HCT116 (cell line): Measurements from ENCODE around the gene GPR171.

Experiments
- CBX3 ChIP-seq: IDR thresholded peaks from 2 replicates; pipeline ENCODE4 v1.6.1; 2012; ENCODE audit warnings: low read depth
- CTCF ChIP-seq, 3 experiments: fragments of 200-600 bp in 1 of 3; sonication (generic) in 1 of 3; IDR thresholded peaks in 2 of 3; conservative IDR thresholded peaks in 1 of 3; 2 replicates each; pipeline ENCODE4 v1.5.1; 2012 to 2017; ENCODE audit warnings: low read depth in 2 of 3, low read length in 2 of 3, antibody characterized with exemption in 1 of 3, borderline replicate concordance in 1 of 3, control low read depth in 1 of 3, mild to moderate bottlenecking in 1 of 3, mixed read lengths in 1 of 3, mixed run types in 1 of 3, moderate library complexity in 1 of 3; ENCODE audit not compliant: insufficient read depth in 1 of 3
- EGR1 ChIP-seq: IDR thresholded peaks from 2 replicates; pipeline ENCODE4 v1.6.1; 2012; ENCODE audit warnings: low read depth
- FOSL1 ChIP-seq: IDR thresholded peaks from 2 replicates; pipeline ENCODE4 v1.6.1; 2012; ENCODE audit warnings: low read depth
- POLR2A ChIP-seq: IDR thresholded peaks from 2 replicates; pipeline ENCODE4 v1.7.0; 2011; ENCODE audit warnings: borderline replicate concordance; ENCODE audit not compliant: insufficient read depth, insufficient read length; ENCODE audit errors: extremely low read depth
- SRF ChIP-seq: IDR thresholded peaks from 2 replicates; pipeline ENCODE4 v1.6.1; 2012; ENCODE audit warnings: low read depth
- TF ChIP-seq, protein P1 (sequence below): IDR thresholded peaks from 2 replicates; pipeline ENCODE4 v1.6.1; 2012; ENCODE audit warnings: low read depth
- TF ChIP-seq, protein P2 (sequence below): IDR thresholded peaks from 2 replicates; pipeline ENCODE4 v1.6.1; 2011; ENCODE audit warnings: mild to moderate bottlenecking, low read length, moderate library complexity; ENCODE audit not compliant: insufficient replicate concordance; ENCODE audit errors: extremely low read depth

DNA sequence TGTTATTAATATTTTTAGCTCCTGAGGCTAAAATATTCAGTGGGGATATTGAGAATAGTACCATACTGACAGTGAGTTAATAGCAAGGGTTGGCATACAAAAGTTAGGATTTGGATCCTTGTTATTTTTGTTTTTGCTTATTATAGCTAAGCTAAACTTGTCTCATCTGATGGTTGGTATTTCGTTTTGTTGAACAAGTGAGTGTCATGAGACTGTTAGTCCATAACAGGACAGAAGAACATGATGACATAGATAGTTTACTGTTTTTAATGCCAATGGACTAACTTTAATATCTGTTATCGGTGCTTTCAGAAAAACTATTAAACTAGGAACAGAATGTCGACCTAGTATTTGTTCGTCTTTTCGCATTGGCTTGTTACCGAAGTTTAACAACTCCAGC lies 48.5 kb downstream of the GPR171 start:
- no peak for TF ChIP-seq CTCF (IDR thresholded peaks at IDR 0.05 in 2 of 3, conservative IDR thresholded peaks at IDR 0.05 in 1 of 3; ENCODE audit: borderline replicate concordance in 1 of 3, insufficient read depth in 1 of 3, low read depth in 2 of 3, low read length in 2 of 3)
- TF ChIP-seq, protein P1, sequence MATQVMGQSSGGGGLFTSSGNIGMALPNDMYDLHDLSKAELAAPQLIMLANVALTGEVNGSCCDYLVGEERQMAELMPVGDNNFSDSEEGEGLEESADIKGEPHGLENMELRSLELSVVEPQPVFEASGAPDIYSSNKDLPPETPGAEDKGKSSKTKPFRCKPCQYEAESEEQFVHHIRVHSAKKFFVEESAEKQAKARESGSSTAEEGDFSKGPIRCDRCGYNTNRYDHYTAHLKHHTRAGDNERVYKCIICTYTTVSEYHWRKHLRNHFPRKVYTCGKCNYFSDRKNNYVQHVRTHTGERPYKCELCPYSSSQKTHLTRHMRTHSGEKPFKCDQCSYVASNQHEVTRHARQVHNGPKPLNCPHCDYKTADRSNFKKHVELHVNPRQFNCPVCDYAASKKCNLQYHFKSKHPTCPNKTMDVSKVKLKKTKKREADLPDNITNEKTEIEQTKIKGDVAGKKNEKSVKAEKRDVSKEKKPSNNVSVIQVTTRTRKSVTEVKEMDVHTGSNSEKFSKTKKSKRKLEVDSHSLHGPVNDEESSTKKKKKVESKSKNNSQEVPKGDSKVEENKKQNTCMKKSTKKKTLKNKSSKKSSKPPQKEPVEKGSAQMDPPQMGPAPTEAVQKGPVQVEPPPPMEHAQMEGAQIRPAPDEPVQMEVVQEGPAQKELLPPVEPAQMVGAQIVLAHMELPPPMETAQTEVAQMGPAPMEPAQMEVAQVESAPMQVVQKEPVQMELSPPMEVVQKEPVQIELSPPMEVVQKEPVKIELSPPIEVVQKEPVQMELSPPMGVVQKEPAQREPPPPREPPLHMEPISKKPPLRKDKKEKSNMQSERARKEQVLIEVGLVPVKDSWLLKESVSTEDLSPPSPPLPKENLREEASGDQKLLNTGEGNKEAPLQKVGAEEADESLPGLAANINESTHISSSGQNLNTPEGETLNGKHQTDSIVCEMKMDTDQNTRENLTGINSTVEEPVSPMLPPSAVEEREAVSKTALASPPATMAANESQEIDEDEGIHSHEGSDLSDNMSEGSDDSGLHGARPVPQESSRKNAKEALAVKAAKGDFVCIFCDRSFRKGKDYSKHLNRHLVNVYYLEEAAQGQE, result no peak
- TF ChIP-seq POLR2A, result no peak
- no peak for TF ChIP-seq CBX3
- TF ChIP-seq FOSL1, result no peak
- TF ChIP-seq, protein P2, sequence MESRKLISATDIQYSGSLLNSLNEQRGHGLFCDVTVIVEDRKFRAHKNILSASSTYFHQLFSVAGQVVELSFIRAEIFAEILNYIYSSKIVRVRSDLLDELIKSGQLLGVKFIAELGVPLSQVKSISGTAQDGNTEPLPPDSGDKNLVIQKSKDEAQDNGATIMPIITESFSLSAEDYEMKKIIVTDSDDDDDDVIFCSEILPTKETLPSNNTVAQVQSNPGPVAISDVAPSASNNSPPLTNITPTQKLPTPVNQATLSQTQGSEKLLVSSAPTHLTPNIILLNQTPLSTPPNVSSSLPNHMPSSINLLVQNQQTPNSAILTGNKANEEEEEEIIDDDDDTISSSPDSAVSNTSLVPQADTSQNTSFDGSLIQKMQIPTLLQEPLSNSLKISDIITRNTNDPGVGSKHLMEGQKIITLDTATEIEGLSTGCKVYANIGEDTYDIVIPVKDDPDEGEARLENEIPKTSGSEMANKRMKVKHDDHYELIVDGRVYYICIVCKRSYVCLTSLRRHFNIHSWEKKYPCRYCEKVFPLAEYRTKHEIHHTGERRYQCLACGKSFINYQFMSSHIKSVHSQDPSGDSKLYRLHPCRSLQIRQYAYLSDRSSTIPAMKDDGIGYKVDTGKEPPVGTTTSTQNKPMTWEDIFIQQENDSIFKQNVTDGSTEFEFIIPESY, result no peak
- no peak for TF ChIP-seq EGR1
- no peak for TF ChIP-seq SRF
